NB4 (cell line): ENCODE results near the gene LPCAT1.

Experiments used
- MAX ChIP-seq: IDR thresholded peaks from 2 replicates; pipeline ENCODE4 v1.6.1; 2011; ENCODE audit warnings: low read depth, low read length
- MYC ChIP-seq: IDR thresholded peaks from 2 replicates; pipeline ENCODE4 v1.6.1; 2011; ENCODE audit warnings: low read depth, low read length
- POLR2A ChIP-seq: IDR thresholded peaks from 2 replicates; pipeline ENCODE4 v1.6.1; 2011; ENCODE audit warnings: mild to moderate bottlenecking; ENCODE audit not compliant: insufficient read length; ENCODE audit errors: extremely low read depth
- TF ChIP-seq, protein P1 (sequence below): IDR thresholded peaks from one replicate; pipeline ENCODE4 v1.5.1; 2012; ENCODE audit warnings: low read depth, low read length

DNA sequence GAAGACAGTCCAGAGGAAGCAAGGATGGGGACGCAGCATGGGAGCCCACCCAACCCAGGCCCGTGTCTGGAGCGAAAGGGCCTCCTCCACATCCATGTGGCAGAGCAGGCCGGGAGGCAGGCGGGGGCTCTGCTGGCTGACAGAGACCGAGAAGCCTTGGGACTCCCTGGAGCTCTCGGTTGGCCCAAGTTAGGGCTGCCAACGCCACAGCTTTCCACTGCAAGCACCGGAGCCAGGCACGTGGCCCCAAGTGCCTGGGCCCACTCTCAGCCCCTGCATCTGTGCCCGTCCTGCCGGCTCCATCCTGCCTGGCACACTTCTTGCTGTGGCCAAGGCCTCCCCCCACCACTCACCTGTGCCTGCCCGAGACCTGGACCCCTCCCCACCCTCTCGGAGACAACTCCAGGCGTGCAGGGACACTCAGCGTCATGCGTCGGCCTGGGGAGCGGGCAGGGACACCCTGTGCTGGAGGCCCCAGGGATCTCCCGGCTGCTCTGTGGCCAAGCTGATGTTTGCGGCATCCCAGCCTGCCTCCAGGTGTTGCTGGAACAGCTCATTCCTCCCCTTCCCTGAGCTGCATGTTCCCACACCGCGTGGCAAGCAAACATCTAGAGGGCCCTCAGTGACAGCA lies 110.0 kb downstream of the LPCAT1 start:
- TF ChIP-seq, protein P1, sequence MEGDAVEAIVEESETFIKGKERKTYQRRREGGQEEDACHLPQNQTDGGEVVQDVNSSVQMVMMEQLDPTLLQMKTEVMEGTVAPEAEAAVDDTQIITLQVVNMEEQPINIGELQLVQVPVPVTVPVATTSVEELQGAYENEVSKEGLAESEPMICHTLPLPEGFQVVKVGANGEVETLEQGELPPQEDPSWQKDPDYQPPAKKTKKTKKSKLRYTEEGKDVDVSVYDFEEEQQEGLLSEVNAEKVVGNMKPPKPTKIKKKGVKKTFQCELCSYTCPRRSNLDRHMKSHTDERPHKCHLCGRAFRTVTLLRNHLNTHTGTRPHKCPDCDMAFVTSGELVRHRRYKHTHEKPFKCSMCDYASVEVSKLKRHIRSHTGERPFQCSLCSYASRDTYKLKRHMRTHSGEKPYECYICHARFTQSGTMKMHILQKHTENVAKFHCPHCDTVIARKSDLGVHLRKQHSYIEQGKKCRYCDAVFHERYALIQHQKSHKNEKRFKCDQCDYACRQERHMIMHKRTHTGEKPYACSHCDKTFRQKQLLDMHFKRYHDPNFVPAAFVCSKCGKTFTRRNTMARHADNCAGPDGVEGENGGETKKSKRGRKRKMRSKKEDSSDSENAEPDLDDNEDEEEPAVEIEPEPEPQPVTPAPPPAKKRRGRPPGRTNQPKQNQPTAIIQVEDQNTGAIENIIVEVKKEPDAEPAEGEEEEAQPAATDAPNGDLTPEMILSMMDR, result no peak
- no peak for TF ChIP-seq POLR2A
- no peak for TF ChIP-seq MAX
- no peak for TF ChIP-seq MYC
